ENCODE data around the gene COG7.

DNA sequence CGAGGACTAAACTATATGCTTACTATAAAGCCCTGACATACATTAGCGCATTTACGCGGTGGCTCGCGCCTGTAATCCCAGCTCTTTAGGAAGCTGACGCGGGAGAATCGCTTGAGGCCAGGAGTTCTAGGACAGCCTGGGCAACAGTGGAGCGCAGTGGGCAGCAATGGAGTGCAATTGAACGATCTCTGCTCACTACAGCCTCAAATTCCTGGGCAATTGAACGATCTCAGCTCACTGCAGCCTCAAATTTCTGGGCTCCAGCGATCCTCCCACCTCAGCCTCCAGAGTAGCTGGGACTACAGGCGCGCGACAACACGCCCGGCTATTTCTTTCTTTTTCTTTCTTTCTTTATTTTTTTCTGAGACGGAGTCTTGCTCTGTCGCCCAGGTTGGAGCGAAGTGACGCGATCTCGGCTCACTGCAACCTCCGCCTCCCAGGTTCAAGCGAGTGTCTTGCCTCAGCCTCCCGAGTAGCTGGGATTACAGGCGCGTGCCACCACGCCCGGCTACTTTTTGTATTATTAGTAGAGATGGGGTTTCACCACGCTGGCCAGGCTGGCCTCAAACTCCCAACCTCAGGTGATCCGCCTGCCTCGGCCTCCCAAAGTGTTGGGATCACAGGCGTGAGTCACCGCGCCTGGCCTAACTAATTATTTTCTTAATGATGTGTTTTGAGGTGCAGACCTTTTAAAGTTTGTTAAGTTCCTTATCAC lies 506 bp upstream of the COG7 start:
- TF ChIP-seq, protein P1, sequence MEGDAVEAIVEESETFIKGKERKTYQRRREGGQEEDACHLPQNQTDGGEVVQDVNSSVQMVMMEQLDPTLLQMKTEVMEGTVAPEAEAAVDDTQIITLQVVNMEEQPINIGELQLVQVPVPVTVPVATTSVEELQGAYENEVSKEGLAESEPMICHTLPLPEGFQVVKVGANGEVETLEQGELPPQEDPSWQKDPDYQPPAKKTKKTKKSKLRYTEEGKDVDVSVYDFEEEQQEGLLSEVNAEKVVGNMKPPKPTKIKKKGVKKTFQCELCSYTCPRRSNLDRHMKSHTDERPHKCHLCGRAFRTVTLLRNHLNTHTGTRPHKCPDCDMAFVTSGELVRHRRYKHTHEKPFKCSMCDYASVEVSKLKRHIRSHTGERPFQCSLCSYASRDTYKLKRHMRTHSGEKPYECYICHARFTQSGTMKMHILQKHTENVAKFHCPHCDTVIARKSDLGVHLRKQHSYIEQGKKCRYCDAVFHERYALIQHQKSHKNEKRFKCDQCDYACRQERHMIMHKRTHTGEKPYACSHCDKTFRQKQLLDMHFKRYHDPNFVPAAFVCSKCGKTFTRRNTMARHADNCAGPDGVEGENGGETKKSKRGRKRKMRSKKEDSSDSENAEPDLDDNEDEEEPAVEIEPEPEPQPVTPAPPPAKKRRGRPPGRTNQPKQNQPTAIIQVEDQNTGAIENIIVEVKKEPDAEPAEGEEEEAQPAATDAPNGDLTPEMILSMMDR (IDR thresholded peaks at IDR 0.05; ENCODE audit: low read depth, low read length), result no peak
- TF ChIP-seq EZH2phosphoT487 (IDR thresholded peaks at IDR 0.05; ENCODE audit: low read depth), result no peak
